ENCODE results near the gene PADI2.

PADI2 gene

DNA sequence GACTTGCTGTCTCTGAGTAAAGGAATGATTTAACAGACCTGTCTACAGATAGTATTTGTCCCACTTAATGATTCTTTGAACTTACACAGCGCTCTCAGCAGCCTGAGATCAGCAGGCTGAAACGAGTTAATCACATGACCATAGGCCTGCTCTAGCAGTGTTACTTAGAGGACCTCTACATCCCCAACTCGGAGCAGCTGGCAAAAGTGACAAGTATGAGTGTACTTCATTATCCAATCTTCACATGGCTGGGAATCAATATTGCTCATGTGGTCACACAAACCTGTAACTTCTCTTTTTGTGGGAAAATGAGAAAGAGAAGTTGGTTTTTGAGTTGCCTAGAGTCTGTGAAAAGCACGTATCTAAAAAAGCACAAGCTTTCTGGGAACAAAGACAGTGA, 96.1 kb downstream of the PADI2 start:
- Histone ChIP-seq H3K27me3 (no peaks in the 10 kb centered on the region), H3K36me3 (peaks cover 21% of the 10 kb centered on the region), H3K4me1 (no peaks in the 10 kb centered on the region), H3K4me3 (ENCODE audit: low read depth, low read length) (no peak overlapping the region), H3K9me3 (no peaks in the 10 kb centered on the region)
- TF ChIP-seq, protein P1, sequence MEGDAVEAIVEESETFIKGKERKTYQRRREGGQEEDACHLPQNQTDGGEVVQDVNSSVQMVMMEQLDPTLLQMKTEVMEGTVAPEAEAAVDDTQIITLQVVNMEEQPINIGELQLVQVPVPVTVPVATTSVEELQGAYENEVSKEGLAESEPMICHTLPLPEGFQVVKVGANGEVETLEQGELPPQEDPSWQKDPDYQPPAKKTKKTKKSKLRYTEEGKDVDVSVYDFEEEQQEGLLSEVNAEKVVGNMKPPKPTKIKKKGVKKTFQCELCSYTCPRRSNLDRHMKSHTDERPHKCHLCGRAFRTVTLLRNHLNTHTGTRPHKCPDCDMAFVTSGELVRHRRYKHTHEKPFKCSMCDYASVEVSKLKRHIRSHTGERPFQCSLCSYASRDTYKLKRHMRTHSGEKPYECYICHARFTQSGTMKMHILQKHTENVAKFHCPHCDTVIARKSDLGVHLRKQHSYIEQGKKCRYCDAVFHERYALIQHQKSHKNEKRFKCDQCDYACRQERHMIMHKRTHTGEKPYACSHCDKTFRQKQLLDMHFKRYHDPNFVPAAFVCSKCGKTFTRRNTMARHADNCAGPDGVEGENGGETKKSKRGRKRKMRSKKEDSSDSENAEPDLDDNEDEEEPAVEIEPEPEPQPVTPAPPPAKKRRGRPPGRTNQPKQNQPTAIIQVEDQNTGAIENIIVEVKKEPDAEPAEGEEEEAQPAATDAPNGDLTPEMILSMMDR (IDR thresholded peaks at IDR 0.05; ENCODE audit: low read depth, low read length), result no peak
- no peak for DNase-seq

DNA sequence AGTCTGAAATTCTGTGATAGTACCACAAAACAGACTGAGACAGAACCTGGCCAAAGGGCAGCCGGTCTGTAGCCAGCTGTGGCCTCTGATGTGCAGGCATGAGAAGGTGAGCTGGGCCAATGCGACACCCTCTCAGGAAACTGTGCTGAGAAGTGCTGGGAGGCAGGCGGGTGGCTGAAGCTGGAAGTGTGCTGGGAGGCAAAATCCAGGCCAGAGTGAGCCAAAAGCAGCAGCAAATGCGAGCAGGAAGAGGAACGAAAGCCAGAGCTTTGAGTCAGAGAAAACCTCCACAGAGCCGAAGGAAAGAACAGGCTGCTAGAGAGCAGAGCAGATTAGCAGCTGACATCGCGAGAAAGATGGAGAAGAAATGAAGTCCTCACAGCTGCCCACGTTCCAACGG, 97.4 kb downstream of the PADI2 start:
- TF ChIP-seq, protein P1 (IDR thresholded peaks at IDR 0.05; ENCODE audit: low read depth, low read length), result no peak
- Histone ChIP-seq H3K9me3 (no peaks in the 10 kb centered on the region), H3K27me3 (no peaks in the 10 kb centered on the region), H3K4me1 (no peaks in the 10 kb centered on the region), H3K4me3 (ENCODE audit: low read depth, low read length) (no peak overlapping the region), H3K36me3 (peaks cover 21% of the 10 kb centered on the region)
- DNase-seq, result no peak

DNA sequence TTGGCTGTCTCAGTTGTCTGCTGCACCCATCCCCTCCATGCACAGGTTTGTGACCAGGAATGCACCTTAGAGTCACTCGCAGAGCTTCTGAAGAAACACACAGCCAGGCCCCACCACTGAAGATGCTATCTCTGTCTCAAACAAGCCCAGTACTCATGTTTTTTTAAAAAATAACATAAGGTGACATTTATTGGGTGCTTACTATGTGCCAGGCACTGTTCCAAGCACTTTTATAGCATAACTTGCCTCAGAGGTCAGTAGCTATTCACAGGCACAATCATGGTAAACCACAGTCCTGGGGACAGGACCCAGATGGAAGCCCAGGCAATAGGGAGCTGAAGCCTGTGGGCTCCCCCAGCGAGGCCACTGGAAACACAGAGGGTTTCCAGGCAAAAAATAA, 98.7 kb downstream of the PADI2 start:
- H3K27me3 ChIP-seq, result no peaks in the 10 kb centered on the region
- peaks cover 21% of the 10 kb centered on the region for H3K36me3 ChIP-seq
- H3K4me3 ChIP-seq (ENCODE audit: low read depth, low read length), result no peak overlapping the region
- TF ChIP-seq, protein P1 (IDR thresholded peaks at IDR 0.05; ENCODE audit: low read depth, low read length), result no peak
- no peak for DNase-seq
- H3K4me1 ChIP-seq, result no peaks in the 10 kb centered on the region
- no peaks in the 10 kb centered on the region for H3K9me3 ChIP-seq

DNA sequence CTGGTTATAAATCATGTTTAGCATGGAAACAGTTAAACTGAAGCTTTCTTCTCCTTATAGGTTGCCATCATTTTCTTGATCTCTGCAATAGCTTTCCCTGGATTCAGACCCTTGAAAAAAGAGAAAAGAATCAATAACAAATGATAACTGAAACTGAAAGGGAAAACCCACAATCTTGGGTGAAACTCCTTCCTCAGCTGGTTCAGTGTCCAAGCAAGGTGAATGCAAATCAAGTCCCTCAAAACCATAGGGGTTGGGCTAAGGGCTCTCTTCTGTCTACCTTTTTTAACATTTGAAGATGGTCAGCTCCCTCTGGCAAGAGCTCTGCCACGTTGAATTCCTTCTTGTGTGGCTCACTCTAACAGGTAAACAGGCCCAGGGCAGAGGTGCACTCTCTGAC, 100.4 kb downstream of the PADI2 start:
- no peak overlapping the region for H3K4me3 ChIP-seq (ENCODE audit: low read depth, low read length)
- DNase-seq, result no peak
- H3K27me3 ChIP-seq, result no peaks in the 10 kb centered on the region
- H3K4me1 ChIP-seq, result no peaks in the 10 kb centered on the region
- H3K36me3 ChIP-seq, result peaks cover 21% of the 10 kb centered on the region
- no peaks in the 10 kb centered on the region for H3K9me3 ChIP-seq
- TF ChIP-seq, protein P1 (IDR thresholded peaks at IDR 0.05; ENCODE audit: low read depth, low read length), result no peak

DNA sequence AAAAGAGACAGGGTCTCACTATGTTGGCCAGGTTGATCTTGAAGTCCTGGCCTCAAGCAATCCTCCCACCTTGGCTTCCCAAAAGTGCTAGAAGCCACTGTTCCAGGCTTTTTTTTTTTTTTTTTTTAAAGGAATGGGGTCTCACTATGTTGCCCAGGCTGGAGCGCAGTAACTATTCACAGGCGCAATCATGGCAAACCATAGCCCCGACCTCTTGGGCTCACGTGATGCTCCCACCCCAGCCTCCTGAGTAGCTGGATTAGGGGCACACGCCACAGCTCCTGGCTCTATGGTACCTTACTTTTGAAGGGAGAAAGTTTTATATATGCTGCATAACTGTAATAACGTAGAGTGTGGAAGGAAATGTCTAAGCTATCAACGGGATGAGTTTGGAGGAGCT, 101.8 kb downstream of the PADI2 start:
- peaks cover 14% of the 10 kb centered on the region for H3K36me3 ChIP-seq
- no peaks in the 10 kb centered on the region for H3K27me3 ChIP-seq
- TF ChIP-seq, protein P1 (IDR thresholded peaks at IDR 0.05; ENCODE audit: low read depth, low read length), result no peak
- H3K4me1 ChIP-seq, result no peaks in the 10 kb centered on the region
- DNase-seq, result no peak
- H3K9me3 ChIP-seq, result no peaks in the 10 kb centered on the region
- H3K4me3 ChIP-seq (ENCODE audit: low read depth, low read length), result no peak overlapping the region

Data from BE2C (cell line).